SU-DHL-6 (cell line): ENCODE data around the gene ST3GAL6.

ENCODE experiments used
- CTCF ChIP-seq: fragments of 200-600 bp; sonication (generic); IDR thresholded peaks from one replicate; pipeline ENCODE4 v1.5.1; 2017; ENCODE audit warnings: antibody characterized with exemption, mild to moderate bottlenecking, low read length, moderate library complexity; ENCODE audit not compliant: insufficient read depth, poor library complexity, severe bottlenecking
- EZH2phosphoT487 ChIP-seq: fragments of 200-600 bp; sonication (generic), shearing (Covaris generic); conservative IDR thresholded peaks from 2 replicates; pipeline ENCODE4 v1.6.1; 2018; ENCODE audit warnings: mild to moderate bottlenecking, antibody characterized with exemption, low read length, moderate library complexity, mixed read lengths

DNA sequence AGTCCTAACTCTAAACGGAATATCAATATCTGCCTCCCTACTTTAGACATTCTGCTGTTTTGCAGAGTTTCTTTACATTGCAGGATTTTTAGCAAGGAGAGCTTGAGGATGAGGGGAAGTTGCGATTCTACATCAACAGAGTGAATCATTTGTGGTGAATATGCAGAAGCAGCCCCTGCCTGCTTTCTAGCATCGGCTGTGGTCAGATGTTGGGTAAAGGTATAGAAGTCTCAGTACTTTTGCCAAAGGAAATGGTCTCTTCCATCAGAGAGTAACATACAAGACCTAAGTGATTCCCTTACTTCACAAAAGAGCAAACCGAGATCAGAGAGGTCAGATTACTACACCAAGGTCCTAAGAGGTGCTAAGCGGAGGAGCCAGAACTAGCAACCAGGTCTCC lies 15.2 kb downstream of the ST3GAL6 start:
- no peak for TF ChIP-seq CTCF
- no peak for TF ChIP-seq EZH2phosphoT487
